Mesothelial cell of epicardium (in vitro differentiated cells): ENCODE data around the gene PPARGC1A. TPM values are rescaled to one million over a fixed set of nuclear protein-coding genes. Genes with fewer than 3 reads are reported as not detected.
A peak's percentile ranks its signal among the peaks of the same experiment; 100 is the strongest.

ENCODE experiments used
- DNase-seq, 2 experiments: peaks; one replicate each; pipeline ENCODE4 v3.0.0; 2021; ENCODE audit warnings: low spot score in 2 of 2; ENCODE audit not compliant: unreplicated experiment in 2 of 2
- H3K27ac Mint-ChIP-seq: 2 replicates; pipeline ENCODE4 v1.8.0; 2021; ENCODE audit warnings: mixed read lengths
- H3K27me3 Mint-ChIP-seq: 2 replicates; pipeline ENCODE4 v1.8.0; 2021; ENCODE audit warnings: low read depth, mixed read lengths
- H3K36me3 Mint-ChIP-seq: 2 replicates; pipeline ENCODE4 v1.8.0; 2021; ENCODE audit warnings: mixed read lengths
- H3K4me1 Mint-ChIP-seq: 2 replicates; pipeline ENCODE4 v1.8.0; 2021; ENCODE audit warnings: mixed read lengths
- H3K4me3 Mint-ChIP-seq: 2 replicates; pipeline ENCODE4 v1.8.0; 2021; ENCODE audit warnings: mild to moderate bottlenecking, moderate library complexity, mixed read lengths
- H3K9me3 Mint-ChIP-seq: 2 replicates; pipeline ENCODE4 v1.8.0; 2021; ENCODE audit warnings: mixed read lengths
- total RNA-seq: library from RNA; stranded (reverse); gene quantifications from 3 replicates; pipeline ENCODE4 v1.2.1, GENCODE V29; 2021
- TF ChIP-seq, protein P1 (sequence below): fragments of 200-600 bp; sonication (generic); IDR thresholded peaks from one replicate; pipeline ENCODE4 v1.5.0; 2021; ENCODE audit warnings: antibody characterized with exemption; ENCODE audit not compliant: unreplicated experiment

Gene PPARGC1A
- total RNA-seq, 1 donor from 2014 or later, result 3.7 TPM

DNA sequence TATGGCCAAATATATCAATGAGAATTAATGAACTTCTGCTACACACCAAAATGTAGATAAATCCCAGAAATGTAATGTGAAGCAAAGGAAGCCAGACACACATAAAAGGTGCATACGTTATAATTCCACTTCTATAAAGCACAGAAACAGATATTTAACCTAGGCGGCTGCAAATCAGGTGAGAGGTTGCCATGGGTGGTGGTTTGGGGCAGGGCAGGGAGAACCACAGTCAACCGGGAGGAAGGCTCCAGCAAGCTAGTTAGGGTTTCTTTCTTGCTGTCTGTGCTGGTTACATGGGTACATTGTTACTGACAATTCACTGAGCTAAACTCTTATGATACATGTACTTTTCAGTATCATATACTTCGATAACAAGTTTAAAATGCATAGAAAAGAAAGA is 9.7 kb upstream of the PPARGC1A start:
- Mint-ChIP-seq H3K4me1 (no peaks in the 10 kb centered on the region), H3K36me3 (no peaks in the 10 kb centered on the region), H3K27me3 (peaks cover 26% of the 10 kb centered on the region), H3K27ac (no peak overlapping the region), H3K4me3 (no peak overlapping the region), H3K9me3 (no peaks in the 10 kb centered on the region)
- no peak for DNase-seq
- TF ChIP-seq, protein P1, sequence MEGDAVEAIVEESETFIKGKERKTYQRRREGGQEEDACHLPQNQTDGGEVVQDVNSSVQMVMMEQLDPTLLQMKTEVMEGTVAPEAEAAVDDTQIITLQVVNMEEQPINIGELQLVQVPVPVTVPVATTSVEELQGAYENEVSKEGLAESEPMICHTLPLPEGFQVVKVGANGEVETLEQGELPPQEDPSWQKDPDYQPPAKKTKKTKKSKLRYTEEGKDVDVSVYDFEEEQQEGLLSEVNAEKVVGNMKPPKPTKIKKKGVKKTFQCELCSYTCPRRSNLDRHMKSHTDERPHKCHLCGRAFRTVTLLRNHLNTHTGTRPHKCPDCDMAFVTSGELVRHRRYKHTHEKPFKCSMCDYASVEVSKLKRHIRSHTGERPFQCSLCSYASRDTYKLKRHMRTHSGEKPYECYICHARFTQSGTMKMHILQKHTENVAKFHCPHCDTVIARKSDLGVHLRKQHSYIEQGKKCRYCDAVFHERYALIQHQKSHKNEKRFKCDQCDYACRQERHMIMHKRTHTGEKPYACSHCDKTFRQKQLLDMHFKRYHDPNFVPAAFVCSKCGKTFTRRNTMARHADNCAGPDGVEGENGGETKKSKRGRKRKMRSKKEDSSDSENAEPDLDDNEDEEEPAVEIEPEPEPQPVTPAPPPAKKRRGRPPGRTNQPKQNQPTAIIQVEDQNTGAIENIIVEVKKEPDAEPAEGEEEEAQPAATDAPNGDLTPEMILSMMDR, result no peak

DNA sequence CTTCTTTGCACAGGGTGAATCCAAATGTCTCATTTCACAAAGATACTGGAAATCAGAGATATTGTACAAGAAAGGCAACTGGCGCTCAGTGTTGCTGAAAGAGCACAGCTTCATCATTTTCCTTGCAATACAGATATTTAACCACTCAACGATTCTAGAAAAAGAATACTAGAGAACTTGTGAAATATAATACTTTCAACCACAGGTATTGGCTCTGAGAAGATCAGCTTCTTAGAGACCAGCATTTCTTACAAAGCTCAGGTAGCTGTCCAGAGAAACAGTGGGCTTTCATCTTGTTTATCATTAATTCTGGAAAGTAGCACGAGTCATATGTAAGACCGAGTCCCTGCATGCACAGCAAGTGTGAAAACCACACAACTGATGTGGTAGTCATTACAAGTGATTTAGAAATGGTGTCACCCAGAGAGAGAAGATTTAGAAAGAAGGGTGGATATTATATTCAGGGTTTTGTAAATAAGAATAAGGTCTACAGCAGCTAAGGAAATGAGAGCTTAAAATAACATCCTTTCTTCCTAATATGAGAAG is 7.8 kb upstream of the PPARGC1A start:
- Mint-ChIP-seq H3K27me3 (peaks cover 24% of the 10 kb centered on the region), H3K9me3 (no peaks in the 10 kb centered on the region), H3K4me1 (no peaks in the 10 kb centered on the region), H3K27ac (no peak overlapping the region), H3K36me3 (no peaks in the 10 kb centered on the region), H3K4me3 (no peak overlapping the region)
- DNase-seq, result no peak
- TF ChIP-seq, protein P1, result no peak

DNA sequence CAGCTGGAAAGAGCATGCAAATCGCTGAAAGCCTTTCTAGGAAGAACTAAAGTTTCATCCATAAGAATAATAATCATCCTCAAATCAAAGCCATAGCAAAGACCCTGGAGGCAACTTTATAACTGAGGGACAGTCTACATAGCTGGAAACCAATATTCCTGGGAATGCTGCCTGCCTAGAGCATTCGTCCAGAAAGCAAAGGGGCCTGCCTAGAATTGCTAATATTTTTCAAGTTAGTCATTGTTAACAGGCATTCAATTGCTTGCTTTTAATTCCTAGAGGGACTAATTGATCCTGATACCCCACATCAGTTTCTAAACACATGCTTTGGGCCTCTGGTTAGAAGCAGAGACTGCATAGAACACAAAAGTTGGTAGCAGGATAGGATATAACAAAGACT is 4.2 kb upstream of the PPARGC1A start:
- H3K27me3 Mint-ChIP-seq, result peaks cover 34% of the 10 kb centered on the region
- H3K4me3 Mint-ChIP-seq, result no peak overlapping the region
- DNase-seq, result no peak
- peaks cover 20% of the 10 kb centered on the region for H3K4me1 Mint-ChIP-seq
- no peaks in the 10 kb centered on the region for H3K9me3 Mint-ChIP-seq
- H3K36me3 Mint-ChIP-seq, result no peaks in the 10 kb centered on the region
- TF ChIP-seq, protein P1, result no peak
- H3K27ac Mint-ChIP-seq, result no peak overlapping the region

DNA sequence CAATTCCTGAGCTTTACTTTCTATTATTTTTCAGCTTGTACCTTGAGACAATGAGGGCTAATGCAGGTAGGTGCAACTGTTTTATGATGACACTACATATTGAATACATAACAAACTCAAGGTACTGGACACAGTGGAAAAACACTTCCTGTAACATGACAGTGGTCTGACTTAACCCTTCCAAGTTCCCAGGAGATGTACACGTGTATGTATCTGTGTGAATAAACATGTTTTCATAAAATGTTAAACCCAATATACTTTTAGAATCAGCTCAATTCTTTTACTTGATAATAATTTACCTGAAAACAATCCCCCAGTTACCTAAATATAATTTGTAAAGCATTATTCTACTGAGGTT is 1.2 kb upstream of the PPARGC1A start:
- TF ChIP-seq, protein P1, result no peak
- Mint-ChIP-seq H3K36me3 (no peaks in the 10 kb centered on the region), H3K4me3 (peak overlapping the region; percentile 61), H3K27ac (no peak overlapping the region), H3K4me1 (peaks cover 30% of the 10 kb centered on the region), H3K27me3 (peaks cover 36% of the 10 kb centered on the region), H3K9me3 (no peaks in the 10 kb centered on the region)
- DNase-seq, result no peak

DNA sequence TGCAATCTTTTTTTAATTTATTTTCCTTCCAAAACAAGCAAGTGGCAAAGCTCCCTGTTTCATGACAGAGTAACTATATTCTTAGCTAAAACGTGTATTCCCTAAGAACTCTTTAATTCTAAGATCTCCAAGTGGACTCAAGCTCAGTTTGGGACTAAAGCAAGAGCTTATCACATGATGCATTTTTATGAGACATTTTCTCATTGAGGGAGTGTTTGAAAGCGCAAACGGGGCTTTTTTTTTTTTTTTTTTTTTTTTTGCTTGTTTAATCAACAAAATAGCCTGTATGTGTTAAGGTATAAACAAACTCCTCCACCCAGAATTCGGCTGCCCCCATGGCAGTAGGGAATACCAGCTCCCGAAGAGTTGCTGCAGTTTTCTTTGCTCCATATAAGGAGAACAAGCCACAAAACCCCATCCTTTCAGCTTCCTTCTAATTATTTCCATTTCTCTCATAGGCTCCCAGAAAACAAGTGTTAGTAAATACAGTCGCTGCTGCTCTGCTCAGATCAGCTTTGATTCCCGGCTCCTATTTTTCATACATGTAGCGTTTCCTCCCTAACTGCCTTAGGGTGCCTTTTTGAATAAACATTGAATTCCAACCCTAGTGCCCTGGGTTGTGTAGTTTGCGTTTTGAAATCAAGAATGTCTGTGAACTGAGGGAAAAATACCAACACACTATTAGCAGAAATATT is 669 bp upstream of the PPARGC1A start:
- Mint-ChIP-seq H3K27me3 (peaks cover 40% of the 10 kb centered on the region), H3K4me3 (peak overlapping the region; percentile 61), H3K27ac (no peak overlapping the region), H3K36me3 (no peaks in the 10 kb centered on the region), H3K4me1 (peaks cover 30% of the 10 kb centered on the region), H3K9me3 (no peaks in the 10 kb centered on the region)
- TF ChIP-seq, protein P1, result no peak
- no peak for DNase-seq
